Kidney tubule cell (primary cell): Measurements from ENCODE around the gene LMBR1L.

ENCODE experiments used
- DNase-seq: peaks from one replicate; pipeline ENCODE4 v3.0.0-alpha.2; 2018; ENCODE audit warnings: low spot score

LMBR1L gene

GRCh38 chr12:49052451-49053208, 58.0 kb downstream of the LMBR1L start:
- no peak for DNase-seq

GRCh38 chr12:49051777-49052438, 58.7 kb downstream of the LMBR1L start:
- no peak for DNase-seq

GRCh38 chr12:49051373-49051764, 59.3 kb downstream of the LMBR1L start:
- DNase-seq: no peak

- no peak for DNase-seq
Observed at GRCh38 chr12:49050507-49051372, 59.9 kb downstream of the LMBR1L start.

GRCh38 chr12:49049566-49050224, 61.0 kb downstream of the LMBR1L start:
- no peak for DNase-seq

GRCh38 chr12:49048953-49049352, 61.7 kb downstream of the LMBR1L start:
- no peak for DNase-seq
